HG03108 (cell line): ENCODE data around the gene NPNT.

Source experiments
- ATAC-seq: cut with Tn5 transposase; IDR thresholded peaks from one replicate; pipeline ENCODE4 v1.9.1; 2021; ENCODE audit warnings: moderate library complexity; ENCODE audit not compliant: unreplicated experiment

The NPNT gene

DNA sequence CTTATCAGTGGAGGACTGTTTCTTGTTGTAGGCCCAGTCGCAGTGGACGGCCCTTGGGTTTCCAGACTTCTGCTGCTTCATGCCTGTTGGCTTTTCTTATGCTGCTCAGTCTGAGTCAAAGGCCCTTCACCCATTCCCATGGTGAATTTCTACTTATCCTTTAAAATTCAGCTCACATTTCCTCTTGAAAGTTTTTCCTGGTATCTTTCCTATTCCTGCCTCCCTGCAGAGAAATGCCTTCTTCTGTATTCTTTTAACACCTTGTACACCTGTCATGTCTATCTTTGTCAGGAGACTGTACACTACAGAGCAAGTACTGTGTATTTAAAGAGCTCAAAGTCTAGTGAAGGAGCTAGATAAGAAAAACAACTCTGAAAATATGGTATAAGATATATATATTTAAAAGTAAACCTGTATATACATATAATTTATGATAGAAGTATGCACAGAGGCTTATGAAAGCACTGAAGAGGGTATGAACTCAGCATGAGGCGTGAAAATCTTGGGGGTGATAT lies 22.0 kb downstream of the NPNT start:
- ATAC-seq = no peak

- ATAC-seq = no peak
Observed at GRCh38 chr4:105921301-105921700, 26.0 kb downstream of the NPNT start.

GRCh38 chr4:105923497-105924238 lies 28.4 kb downstream of the NPNT start:
- ATAC-seq = no peak

DNA sequence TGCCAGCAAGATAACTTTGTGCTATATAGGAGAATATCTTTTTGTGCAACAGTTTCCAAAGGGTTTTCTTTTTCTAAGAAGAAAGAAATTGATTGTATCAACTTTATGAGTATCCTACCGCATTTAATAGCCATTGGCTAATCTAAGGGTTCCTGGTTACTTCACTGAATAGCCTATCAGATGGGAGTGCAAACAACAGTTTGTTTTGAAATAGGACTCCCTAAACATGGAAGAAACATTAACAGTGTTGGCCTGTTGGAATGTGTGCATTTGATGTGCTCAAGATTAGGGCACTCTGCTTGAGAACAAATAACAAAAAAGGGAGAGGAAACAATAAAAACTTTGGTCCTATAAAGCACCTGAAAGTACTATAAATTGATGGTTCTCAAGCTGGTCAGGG lies 29.1 kb downstream of the NPNT start:
- ATAC-seq = no peak

DNA sequence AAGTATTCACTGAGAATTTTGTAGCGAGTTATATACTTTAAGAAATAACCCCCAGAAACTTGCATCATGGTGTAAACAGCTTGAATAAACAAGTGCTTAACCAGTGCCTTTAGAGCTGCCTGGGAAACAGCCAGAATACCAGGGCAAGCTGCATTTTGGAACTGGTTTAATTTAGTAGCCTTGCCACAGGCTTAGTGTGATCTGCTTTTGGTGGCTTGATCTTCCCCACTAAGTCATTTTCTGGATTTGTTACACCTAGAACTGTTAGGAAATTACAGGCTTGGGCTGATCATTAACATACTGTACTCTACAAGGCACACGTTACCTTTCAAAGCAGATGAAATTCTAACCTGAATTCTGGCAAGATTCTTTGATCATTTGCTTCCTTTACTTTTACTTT lies 35.4 kb downstream of the NPNT start:
- no peak for ATAC-seq

GRCh38 chr4:105933083-105933482 lies 37.8 kb downstream of the NPNT start:
- no peak for ATAC-seq

- ATAC-seq = no peak
Observed at GRCh38 chr4:105934386-105934785, 39.1 kb downstream of the NPNT start.

DNA sequence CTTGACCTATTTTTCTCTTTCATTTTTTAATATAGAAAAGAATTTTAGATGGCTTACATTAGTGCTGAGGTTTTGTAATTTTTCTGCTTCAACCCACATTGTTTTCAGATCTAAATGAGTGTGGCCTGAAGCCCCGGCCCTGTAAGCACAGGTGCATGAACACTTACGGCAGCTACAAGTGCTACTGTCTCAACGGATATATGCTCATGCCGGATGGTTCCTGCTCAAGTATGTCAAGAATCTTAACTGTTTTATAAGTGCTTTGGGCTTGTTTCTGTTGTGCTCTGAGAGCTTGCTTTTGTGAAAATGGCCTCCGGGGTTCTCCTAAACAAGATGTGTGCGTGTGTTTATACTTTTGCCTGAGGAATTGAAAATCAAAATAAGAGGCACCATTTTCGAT lies 41.6 kb downstream of the NPNT start:
- no peak for ATAC-seq

- ATAC-seq = no peak
Observed at GRCh38 chr4:105937759-105938158, 42.5 kb downstream of the NPNT start.

GRCh38 chr4:105943234-105943633 lies 48.0 kb downstream of the NPNT start:
- ATAC-seq = no peak

DNA sequence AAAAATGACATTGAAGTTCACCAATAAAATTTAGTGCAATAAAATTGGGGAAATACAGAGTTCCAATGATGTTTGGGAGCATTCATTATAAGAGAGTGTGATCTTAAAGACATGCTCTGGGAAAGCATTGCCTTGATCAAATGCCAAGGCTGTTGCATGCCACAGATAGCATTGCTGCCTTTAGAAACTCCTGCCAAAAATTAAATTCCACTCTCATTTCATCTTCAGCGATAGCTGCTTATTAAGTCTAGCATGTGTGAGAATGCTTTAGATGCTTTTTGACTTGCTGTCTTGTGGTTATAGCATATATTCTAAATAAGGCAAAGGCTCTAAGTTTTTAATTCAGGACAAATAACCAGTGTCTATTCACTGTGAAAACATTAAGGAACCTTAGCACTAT lies 49.3 kb downstream of the NPNT start:
- ATAC-seq = no peak

GRCh38 chr4:105946771-105947170 lies 51.5 kb downstream of the NPNT start:
- no peak for ATAC-seq

- ATAC-seq = no peak
Observed at GRCh38 chr4:105950701-105951100, 55.4 kb downstream of the NPNT start.

- no peak for ATAC-seq
Observed at GRCh38 chr4:105951198-105951597, 55.9 kb downstream of the NPNT start.

- no peak for ATAC-seq
Observed at GRCh38 chr4:105952591-105952990, 57.3 kb downstream of the NPNT start.

DNA sequence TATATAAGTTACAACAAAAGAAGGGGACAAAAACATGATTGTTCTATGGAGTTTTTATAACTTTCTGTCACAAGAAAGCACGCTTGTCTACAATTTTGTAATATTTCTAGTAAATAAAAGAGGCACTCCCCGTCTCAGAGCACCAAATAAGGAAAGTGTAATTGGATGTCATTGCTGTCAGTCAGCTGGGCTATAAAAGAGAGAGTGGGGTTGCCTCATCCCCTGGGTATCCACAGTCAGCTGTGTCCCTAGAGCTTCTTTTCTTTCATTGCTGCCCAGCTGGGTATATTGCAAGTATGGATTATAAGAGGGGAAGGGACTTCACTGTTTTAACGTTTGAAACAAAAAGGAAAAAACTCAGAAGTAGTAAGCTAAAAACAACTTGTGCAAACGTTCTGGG lies 61.3 kb downstream of the NPNT start:
- ATAC-seq = no peak

- ATAC-seq = no peak
Observed at GRCh38 chr4:105957680-105958079, 62.4 kb downstream of the NPNT start.

GRCh38 chr4:105963461-105964400 lies 68.5 kb downstream of the NPNT start:
- no peak for ATAC-seq

DNA sequence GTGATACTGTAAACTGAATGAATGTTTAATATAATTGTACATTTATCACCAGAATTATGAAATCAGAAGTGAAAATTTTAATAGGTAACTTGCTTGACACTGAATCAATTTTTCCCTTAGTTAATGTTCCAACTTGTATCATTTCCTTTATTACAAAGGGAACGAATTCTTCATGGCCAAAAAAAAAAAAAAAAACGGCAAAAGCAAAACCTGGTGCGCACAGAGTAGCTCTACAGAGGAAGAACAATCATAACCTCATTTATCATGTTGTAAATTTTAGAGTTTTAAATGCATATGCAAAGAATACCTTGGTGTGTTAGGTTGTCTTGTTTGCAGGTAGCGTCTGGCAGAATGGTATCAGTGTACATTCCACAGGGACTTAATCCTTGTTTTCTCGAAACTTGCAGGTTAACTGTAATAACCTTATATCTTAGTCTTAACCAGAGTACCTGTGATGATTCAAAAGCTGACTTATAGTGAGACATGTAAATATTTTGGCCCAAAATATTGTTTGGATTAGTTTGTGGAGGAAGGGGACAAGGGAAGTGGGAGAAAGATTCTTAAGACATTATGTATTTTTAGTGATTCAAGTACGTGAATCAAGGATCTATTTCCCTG lies 70.0 kb downstream of the NPNT start:
- no peak for ATAC-seq

DNA sequence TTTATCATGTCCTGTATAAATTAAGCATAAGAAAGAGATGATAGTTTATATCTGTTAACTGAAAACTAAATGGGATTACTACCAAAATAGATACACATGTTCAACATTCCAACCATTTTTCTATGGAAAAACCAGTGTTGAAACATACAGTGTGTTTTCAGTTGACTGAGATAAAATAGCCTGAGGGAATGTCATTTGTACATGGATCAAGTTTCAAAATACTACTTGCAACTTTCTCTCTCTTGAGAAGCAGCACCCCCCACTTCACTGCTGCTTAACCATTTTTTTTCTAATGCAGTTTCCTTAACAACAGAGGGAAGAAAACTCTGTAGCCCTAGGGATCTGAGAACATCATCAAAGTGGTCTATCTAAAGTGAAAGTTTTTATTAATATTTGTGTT lies 70.8 kb downstream of the NPNT start:
- no peak for ATAC-seq

- no peak for ATAC-seq
Observed at GRCh38 chr4:105967058-105967658, 71.9 kb downstream of the NPNT start.
